Gastroesophageal sphincter (tissue), 3 donors: ENCODE results near the gene CIROP.

ENCODE experiments used
- EP300 ChIP-seq: sonication (generic); formaldehyde crosslinking; IDR thresholded peaks from one replicate; pipeline ENCODE4 v1.6.1; 2017; ENCODE audit warnings: antibody characterized with exemption, mild to moderate bottlenecking
- POLR2A ChIP-seq, 2 donors: fragments of 450-650 bp; IDR thresholded peaks; one replicate each; pipeline ENCODE4 v1.6.1; 2017; ENCODE audit warnings: antibody characterized with exemption in 2 of 2, mild to moderate bottlenecking in 2 of 2, moderate library complexity in 1 of 2
- POLR2AphosphoS5 ChIP-seq: sonication (generic); formaldehyde crosslinking; IDR thresholded peaks from one replicate; pipeline ENCODE4 v1.6.1; 2017; ENCODE audit warnings: antibody characterized with exemption
- TF ChIP-seq, protein P1 (sequence below), 4 experiments: fragments of 200-600 bp in 2 of 4; fragments of 450-650 bp in 2 of 4; sonication (generic) in 1 of 4; IDR thresholded peaks; one replicate each; pipeline ENCODE4 v1.5.1; 2017 to 2019; ENCODE audit warnings: antibody characterized with exemption in 4 of 4, mild to moderate bottlenecking in 2 of 4, moderate library complexity in 2 of 4

DNA sequence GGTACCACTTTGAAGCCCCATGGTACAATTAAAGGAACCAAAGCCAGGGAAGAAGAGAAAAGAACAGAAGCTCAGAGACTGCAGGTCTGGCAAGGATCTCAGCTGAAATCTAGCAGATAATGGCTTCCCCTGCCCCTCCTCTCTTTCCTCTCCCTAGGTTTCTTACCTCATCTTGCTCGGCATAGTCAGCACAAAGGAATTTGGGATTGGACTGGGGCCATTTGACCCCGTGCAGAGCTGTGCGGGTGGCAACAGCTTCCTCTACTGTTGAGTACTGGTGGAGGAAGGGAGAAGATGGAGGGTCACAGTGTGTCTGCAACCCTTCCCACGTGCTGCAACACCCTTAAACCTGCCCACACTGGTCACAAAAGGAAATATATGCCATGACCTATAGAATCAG, 42.8 kb downstream of the CIROP start:
- TF ChIP-seq, protein P1, sequence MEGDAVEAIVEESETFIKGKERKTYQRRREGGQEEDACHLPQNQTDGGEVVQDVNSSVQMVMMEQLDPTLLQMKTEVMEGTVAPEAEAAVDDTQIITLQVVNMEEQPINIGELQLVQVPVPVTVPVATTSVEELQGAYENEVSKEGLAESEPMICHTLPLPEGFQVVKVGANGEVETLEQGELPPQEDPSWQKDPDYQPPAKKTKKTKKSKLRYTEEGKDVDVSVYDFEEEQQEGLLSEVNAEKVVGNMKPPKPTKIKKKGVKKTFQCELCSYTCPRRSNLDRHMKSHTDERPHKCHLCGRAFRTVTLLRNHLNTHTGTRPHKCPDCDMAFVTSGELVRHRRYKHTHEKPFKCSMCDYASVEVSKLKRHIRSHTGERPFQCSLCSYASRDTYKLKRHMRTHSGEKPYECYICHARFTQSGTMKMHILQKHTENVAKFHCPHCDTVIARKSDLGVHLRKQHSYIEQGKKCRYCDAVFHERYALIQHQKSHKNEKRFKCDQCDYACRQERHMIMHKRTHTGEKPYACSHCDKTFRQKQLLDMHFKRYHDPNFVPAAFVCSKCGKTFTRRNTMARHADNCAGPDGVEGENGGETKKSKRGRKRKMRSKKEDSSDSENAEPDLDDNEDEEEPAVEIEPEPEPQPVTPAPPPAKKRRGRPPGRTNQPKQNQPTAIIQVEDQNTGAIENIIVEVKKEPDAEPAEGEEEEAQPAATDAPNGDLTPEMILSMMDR (IDR thresholded peaks at IDR 0.05), result no peak
- no peak for TF ChIP-seq EP300
- peak; percentile 73 for TF ChIP-seq POLR2AphosphoS5
- no peak for TF ChIP-seq POLR2A (IDR thresholded peaks at IDR 0.05)
